ENCODE results near the gene TRIM65.
"Not testable (repeated sequence)": the region's sequence is repeated elsewhere in the genome, so short reads cannot be mapped to it uniquely, and the experiment has no call there.

Gene TRIM65

DNA sequence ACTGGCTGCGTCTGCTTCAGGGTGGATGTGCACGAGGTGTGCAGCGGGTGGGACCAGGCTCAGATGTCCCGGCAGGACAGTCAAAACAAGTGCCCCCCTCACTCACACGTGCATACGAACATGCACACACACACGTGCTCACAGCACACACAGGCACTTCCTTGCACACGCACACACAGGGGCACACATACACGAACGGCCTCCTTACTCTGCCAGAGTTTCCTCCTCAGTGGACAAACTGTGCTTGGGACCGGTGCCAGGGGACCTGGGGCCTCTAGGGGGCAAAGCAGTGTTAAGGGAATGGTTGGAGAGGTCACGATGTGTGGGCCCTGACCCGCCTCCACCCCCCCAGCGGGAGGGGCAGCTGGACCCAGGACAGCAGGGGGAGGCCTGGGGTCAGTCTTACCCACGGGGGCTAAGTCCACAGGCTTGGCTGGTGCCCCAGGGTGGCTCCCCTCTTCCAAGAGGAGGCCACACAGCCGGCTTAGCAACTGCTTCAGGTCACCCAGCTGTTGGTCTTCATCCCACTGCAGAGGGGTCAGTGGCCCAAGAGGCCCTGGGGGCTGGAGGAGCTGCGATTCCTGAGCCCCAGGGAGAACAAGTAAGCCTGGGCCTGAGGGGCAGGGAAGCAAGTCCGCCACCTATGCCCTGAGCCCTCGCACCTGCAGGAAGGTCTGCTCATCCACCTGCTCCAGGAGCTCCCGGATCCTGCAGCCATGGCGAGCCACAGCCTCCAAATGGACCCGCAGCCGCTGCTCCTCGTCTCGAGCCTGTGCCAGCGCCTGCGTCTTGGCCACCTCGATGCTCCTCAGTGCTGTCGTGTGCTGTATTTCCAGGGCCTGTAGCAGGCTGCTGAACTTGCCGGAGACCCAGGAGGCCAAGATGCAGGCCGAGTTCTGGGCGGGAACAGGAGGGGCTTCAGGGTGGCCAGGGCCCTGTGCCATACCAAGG lies 4.9 kb downstream of the TRIM65 start:
- Mint-ChIP-seq H3K27ac (no peak overlapping the region), H3K36me3 (no peaks in the 10 kb centered on the region), H3K27me3 (no peaks in the 10 kb centered on the region), H3K4me3 (no peak overlapping the region), H3K9me3 (no peaks in the 10 kb centered on the region), H3K4me1 (peaks cover 19% of the 10 kb centered on the region)

DNA sequence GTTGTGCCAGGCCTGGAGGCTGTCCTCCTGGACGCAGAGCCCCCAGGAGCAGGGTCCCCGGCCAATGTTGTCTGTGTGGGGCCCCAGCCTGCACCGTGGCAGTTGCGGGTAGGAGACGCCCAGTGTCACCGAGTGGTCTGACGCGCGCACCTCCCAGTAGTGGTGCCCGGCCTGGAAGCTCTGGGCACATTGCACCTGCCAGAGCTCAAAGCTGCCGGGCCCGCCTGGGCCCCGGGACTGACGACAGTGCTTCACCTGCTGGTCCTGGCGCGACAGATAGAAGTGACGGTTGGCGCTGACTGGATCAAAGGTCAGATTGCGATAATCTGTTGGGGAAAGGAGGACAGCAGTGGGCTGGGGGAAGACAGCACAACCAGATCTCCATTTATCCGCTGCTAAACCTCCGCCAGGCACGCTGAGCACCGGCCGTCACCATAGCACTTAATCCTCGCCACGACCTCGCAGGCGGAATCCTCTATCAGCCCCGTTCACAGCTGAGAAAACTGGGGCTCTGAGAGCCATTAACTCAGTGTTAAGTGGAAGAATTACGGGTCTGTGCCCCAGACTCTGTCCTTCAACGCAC lies 5.6 kb downstream of the TRIM65 start:
- Mint-ChIP-seq H3K4me3 (no peak overlapping the region), H3K27ac (no peak overlapping the region), H3K9me3 (no peaks in the 10 kb centered on the region), H3K36me3 (no peaks in the 10 kb centered on the region), H3K27me3 (no peaks in the 10 kb centered on the region), H3K4me1 (peaks cover 19% of the 10 kb centered on the region)

DNA sequence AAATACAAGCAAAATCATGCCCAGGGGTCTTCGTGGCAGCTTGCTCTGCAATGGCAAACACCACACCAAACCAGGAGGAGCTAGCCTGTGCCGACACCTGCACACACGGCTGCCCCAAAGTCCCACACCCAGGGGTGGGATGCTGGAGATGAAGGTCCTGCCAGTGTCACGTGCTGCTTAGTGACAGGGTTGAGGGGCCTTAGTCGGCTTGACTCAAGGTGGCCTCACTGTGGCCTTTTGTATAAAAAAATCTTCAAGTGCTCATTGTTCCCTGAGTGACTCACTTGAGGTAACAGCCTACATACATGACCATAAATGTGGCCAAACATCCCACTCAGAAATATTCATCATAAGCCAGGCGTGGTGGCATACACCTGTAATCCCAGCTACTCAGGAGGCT lies 7.3 kb downstream of the TRIM65 start:
- no peak overlapping the region for H3K27ac Mint-ChIP-seq

DNA sequence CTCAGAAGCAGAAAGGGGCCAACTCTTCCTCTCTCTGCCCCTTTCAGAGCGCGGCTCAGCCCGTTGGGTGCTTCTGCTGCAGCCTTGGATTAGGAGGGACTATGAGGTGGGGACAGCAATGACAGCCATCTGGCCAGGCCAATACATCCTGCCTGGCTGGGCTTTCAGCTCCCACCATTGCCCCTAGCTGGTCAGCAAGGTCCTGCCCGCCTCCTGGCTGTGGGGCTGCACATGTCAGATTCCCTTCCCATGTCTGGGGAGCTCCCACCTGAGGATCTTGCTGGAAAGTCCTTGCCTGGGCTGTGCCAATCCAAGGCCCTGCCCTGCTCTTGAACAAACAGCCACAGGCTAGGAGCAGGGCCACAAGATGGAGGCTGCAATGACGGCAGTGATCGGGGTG lies 8.3 kb downstream of the TRIM65 start:
- Mint-ChIP-seq H3K9me3 (no peaks in the 10 kb centered on the region), H3K27ac (peak overlapping the region; percentile 62), H3K36me3 (no peaks in the 10 kb centered on the region), H3K4me1 (no peaks in the 10 kb centered on the region), H3K4me3 (no peak overlapping the region), H3K27me3 (no peaks in the 10 kb centered on the region)

More for the DNA sequence above, 7.3 kb downstream of the TRIM65 start:
- Mint-ChIP-seq H3K4me1 (peaks cover 8% of the 10 kb centered on the region), H3K36me3 (no peaks in the 10 kb centered on the region), H3K4me3 (no peak overlapping the region), H3K27me3 (no peaks in the 10 kb centered on the region), H3K9me3 (no peaks in the 10 kb centered on the region)

- H3K27ac Mint-ChIP-seq, H3K4me3 Mint-ChIP-seq, H3K9me3 Mint-ChIP-seq, H3K4me1 Mint-ChIP-seq, H3K27me3 Mint-ChIP-seq, H3K36me3 Mint-ChIP-seq: not testable (repeated sequence)
Observed at GRCh38 chr17:75885860-75886259, 10.9 kb downstream of the TRIM65 start.

DNA sequence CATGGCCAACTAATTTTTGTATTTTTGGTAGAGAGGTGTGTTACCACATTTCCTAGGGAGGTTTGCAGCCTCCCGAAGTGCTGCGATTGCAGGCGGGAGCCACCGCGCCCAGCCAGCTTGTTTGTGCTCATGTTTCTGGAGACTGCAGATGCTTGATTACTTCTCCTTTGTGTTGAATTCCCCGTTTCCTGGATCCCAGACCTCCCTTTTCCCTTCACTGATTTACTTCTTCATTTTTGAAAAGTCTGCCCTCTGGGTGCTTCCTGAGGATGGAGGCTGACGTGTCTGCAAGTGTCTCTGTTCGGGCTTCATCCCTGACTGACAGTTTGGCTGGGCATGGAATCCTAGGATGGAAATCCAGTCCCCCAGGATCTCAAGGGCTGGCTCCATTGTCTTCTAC lies 11.3 kb downstream of the TRIM65 start:
- Mint-ChIP-seq H3K27me3 (no peaks in the 10 kb centered on the region), H3K9me3 (no peaks in the 10 kb centered on the region), H3K4me1 (peaks cover 7% of the 10 kb centered on the region), H3K36me3 (no peaks in the 10 kb centered on the region), H3K27ac (no peak overlapping the region), H3K4me3 (no peak overlapping the region)

DNA sequence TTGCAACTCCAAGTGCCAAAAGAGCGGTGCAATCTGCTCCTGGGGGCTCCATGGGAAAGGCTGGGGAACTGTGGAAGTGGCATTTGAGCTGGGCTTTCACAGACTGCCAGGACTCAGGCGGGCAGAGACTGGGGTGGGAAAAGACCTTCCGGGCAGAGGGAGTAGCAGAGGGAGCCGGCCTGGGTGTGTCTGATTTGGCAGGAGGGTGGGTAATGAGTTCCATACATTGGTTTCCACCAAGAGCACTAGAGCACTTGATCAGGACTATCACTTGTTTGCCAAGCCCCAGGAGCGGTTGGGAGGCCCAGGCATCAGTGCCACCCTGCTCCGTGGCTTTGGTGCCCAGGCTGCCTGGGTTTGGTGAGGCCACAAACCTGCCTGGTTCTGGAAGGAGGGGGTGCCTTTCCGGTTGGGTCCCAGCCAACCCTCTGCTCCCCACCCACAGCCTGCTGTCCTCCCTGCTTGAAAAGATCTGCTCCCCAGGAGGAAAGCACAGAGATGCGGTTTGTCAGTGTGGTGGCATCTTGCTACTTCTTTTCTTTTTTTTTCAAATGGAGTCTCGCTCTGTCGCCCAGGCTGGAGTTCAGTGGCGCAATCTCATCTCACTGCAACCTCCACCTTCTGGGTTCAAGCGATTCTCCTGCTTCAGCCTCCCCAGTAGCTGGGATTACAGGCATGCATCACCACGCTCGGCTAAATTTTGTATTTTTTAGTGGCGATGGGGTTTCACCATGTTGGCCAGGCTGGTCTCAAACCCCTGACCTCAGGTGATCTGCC lies 14.9 kb downstream of the TRIM65 start:
- H3K9me3 Mint-ChIP-seq: no peaks in the 10 kb centered on the region
- no peaks in the 10 kb centered on the region for H3K36me3 Mint-ChIP-seq
- peaks cover 15% of the 10 kb centered on the region for H3K4me1 Mint-ChIP-seq
- H3K4me3 Mint-ChIP-seq: no peak overlapping the region
- H3K27me3 Mint-ChIP-seq: no peaks in the 10 kb centered on the region
- no peak overlapping the region for H3K27ac Mint-ChIP-seq

- H3K27me3 Mint-ChIP-seq: no peaks in the 10 kb centered on the region
- H3K9me3 Mint-ChIP-seq: no peaks in the 10 kb centered on the region
- H3K36me3 Mint-ChIP-seq: no peaks in the 10 kb centered on the region
- no peak overlapping the region for H3K27ac Mint-ChIP-seq
- peaks cover 31% of the 10 kb centered on the region for H3K4me1 Mint-ChIP-seq
- H3K4me3 Mint-ChIP-seq: peak overlapping the region; percentile 19
Observed at GRCh38 chr17:75880266-75880665, 16.5 kb downstream of the TRIM65 start.

GRCh38 chr17:75878174-75878998 lies 18.4 kb downstream of the TRIM65 start, which contains the start of gene TRIM47:
TSS of gene TRIM47 (minus strand) at chr17:75878581. CDS start at chr17:75878548, 33 bp downstream.
- no peaks in the 10 kb centered on the region for H3K9me3 Mint-ChIP-seq
- H3K4me3 Mint-ChIP-seq: peak within 1 kb of the TSS; percentile 88
- H3K4me1 Mint-ChIP-seq: peaks cover 38% of the 10 kb centered on the region
- peak within 1 kb of the TSS; percentile 92 for H3K27ac Mint-ChIP-seq
- no peaks in the 10 kb centered on the region for H3K36me3 Mint-ChIP-seq
- H3K27me3 Mint-ChIP-seq: no peaks in the 10 kb centered on the region

DNA sequence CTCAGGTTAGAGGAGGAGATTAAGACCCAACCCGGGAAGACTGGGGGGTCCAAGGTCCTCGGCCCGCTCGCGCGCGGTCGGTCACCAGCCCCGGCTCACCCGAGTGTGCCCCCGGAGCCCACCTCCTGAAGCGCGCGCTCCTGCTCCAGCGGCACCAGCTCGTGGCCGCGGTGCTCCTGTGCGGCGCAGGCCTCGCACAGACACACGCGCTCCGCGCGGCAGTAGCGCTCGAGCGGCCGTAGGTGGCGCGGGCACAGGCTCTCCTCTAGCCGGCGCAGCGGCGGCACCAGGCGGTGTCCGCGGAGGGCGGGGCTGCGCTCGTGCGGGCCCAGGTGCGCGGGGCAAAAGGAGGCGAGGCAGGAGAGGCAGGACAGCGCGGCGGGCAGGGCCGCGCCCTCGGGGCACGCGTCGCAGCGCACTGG lies 19.0 kb downstream of the TRIM65 start:
- H3K4me1 Mint-ChIP-seq: peaks cover 41% of the 10 kb centered on the region
- no peaks in the 10 kb centered on the region for H3K9me3 Mint-ChIP-seq
- no peaks in the 10 kb centered on the region for H3K36me3 Mint-ChIP-seq
- H3K27ac Mint-ChIP-seq: peak overlapping the region; percentile 92
- H3K27me3 Mint-ChIP-seq: no peaks in the 10 kb centered on the region
- peak overlapping the region; percentile 88 for H3K4me3 Mint-ChIP-seq

- no peaks in the 10 kb centered on the region for H3K9me3 Mint-ChIP-seq
- H3K4me1 Mint-ChIP-seq: peaks cover 46% of the 10 kb centered on the region
- H3K27me3 Mint-ChIP-seq: no peaks in the 10 kb centered on the region
- H3K27ac Mint-ChIP-seq: peak overlapping the region; percentile 92
- H3K4me3 Mint-ChIP-seq: peak overlapping the region; percentile 88
- no peaks in the 10 kb centered on the region for H3K36me3 Mint-ChIP-seq
Observed at GRCh38 chr17:75876938-75877751, 19.6 kb downstream of the TRIM65 start.

GRCh38 chr17:75876190-75876937 lies 20.4 kb downstream of the TRIM65 start:
- Mint-ChIP-seq H3K4me1 (peaks cover 40% of the 10 kb centered on the region), H3K36me3 (no peaks in the 10 kb centered on the region), H3K9me3 (no peaks in the 10 kb centered on the region), H3K4me3 (peak overlapping the region; percentile 88), H3K27me3 (no peaks in the 10 kb centered on the region), H3K27ac (peak overlapping the region; percentile 81)

DNA sequence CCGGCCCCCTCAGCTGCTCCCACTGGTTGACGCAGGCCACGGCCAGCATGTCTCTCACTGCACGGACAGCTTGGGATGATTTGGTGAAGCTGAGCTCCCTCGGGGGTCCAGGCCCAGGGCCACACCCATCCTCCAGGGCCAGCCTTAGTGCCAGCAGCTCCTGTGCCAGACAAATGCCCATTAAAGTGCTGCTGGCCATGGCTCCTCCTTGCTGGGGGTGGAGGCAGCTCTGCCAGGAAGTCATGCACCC lies 20.9 kb downstream of the TRIM65 start:
- Mint-ChIP-seq H3K4me1 (peaks cover 40% of the 10 kb centered on the region), H3K36me3 (no peaks in the 10 kb centered on the region), H3K9me3 (no peaks in the 10 kb centered on the region), H3K27me3 (no peaks in the 10 kb centered on the region), H3K4me3 (peak overlapping the region; percentile 88), H3K27ac (peak overlapping the region; percentile 81)
